Osteocyte (in vitro differentiated cells): ENCODE measurements around the gene ZNF674. TPM values are rescaled to one million over a fixed set of nuclear protein-coding genes. Genes with fewer than 3 reads are reported as not detected.

ENCODE experiments used
- DNase-seq: peaks from one replicate; pipeline ENCODE4 v3.0.0; 2021; ENCODE audit warnings: mixed read lengths; ENCODE audit not compliant: unreplicated experiment; ENCODE audit errors: extremely low spot score
- H3K27ac Mint-ChIP-seq: one replicate; pipeline ENCODE4 v1.8.0; 2021; ENCODE audit warnings: mild to moderate bottlenecking, mixed read lengths; ENCODE audit not compliant: unreplicated experiment
- H3K27me3 Mint-ChIP-seq: one replicate; pipeline ENCODE4 v1.8.0; 2021; ENCODE audit warnings: mixed read lengths; ENCODE audit not compliant: unreplicated experiment
- H3K36me3 Mint-ChIP-seq: one replicate; pipeline ENCODE4 v1.8.0; 2021; ENCODE audit warnings: mixed read lengths; ENCODE audit not compliant: unreplicated experiment
- H3K4me1 Mint-ChIP-seq: one replicate; pipeline ENCODE4 v1.8.0; 2021; ENCODE audit warnings: mixed read lengths; ENCODE audit not compliant: unreplicated experiment
- H3K4me3 Mint-ChIP-seq: one replicate; pipeline ENCODE4 v1.8.0; 2021; ENCODE audit warnings: mild to moderate bottlenecking, moderate library complexity, mixed read lengths; ENCODE audit not compliant: unreplicated experiment
- H3K9me3 Mint-ChIP-seq: one replicate; pipeline ENCODE4 v1.8.0; 2021; ENCODE audit warnings: mixed read lengths; ENCODE audit not compliant: unreplicated experiment
- CTCF ChIP-seq: fragments of 200-600 bp; sonication (generic); IDR thresholded peaks from 2 replicates; pipeline ENCODE4 v1.5.0; 2021; ENCODE audit warnings: antibody characterized with exemption, mild to moderate bottlenecking, moderate library complexity
- total RNA-seq: library from RNA; stranded (reverse); gene quantifications from 2 replicates; pipeline ENCODE4 v1.2.1, GENCODE V29; 2021

ZNF674 gene
- total RNA-seq, 1 donor from 2014 or later = 8.8 TPM

GRCh38 chrX:46456125-46456922 lies 88.9 kb downstream of the ZNF674 start:
- H3K27me3 Mint-ChIP-seq = no peaks in the 10 kb centered on the region
- no peak overlapping the region for H3K27ac Mint-ChIP-seq
- no peaks in the 10 kb centered on the region for H3K4me1 Mint-ChIP-seq
- H3K4me3 Mint-ChIP-seq = no peak overlapping the region
- no peak for TF ChIP-seq CTCF
- no peak for DNase-seq
- H3K36me3 Mint-ChIP-seq = peaks cover 18% of the 10 kb centered on the region
- H3K9me3 Mint-ChIP-seq = peaks cover 6% of the 10 kb centered on the region

Other genes starting within 250 kb of the ZNF674 start
- gene CHST7, start 28.3 kb upstream of the ZNF674 start, total RNA-seq = 14.8 and 16.7 TPM in 2 replicates
- gene SLC9A7, start 213.7 kb upstream of the ZNF674 start, total RNA-seq = 1.2 and 1.4 TPM in 2 replicates